ENCODE measurements around the gene SHCBP1L. TPM values are rescaled to one million over a fixed set of nuclear protein-coding genes. Genes with fewer than 3 reads are reported as not detected.

The SHCBP1L gene
- total and polyA plus RNA-seq, 7 donors, result not detected

DNA sequence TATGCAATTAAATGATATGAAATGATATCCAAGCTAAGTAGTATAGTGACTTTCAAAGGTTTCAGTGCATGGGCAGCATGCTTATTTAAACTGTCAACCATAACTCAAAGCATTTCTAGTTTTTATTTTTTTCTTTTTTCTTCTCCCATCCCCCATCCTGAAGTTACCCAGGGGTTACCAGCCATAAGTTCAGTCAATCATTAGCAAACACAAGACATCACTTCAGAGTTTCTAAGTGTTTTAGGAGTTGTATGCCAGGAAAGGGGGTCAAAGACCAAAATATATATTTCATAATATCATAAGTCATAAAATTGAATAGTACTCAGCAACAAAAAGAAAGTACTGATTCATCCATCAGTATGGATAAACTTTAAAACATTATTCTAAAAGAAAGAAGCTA lies 85.1 kb downstream of the SHCBP1L start:
- H3K27ac ChIP-seq, result no peak overlapping the region
- H3K4me3 ChIP-seq, result no peak overlapping the region
- no peaks in the 10 kb centered on the region for H3K9me3 ChIP-seq
- intact Hi-C loops (cut with DNase I), result no loop called here
- H3K4me1 ChIP-seq, result no peaks in the 10 kb centered on the region
- H3K36me3 ChIP-seq, result peaks cover 25 to 100% (median 60%) of the 10 kb centered on the region in 4 donors
- no peaks in the 10 kb centered on the region for H3K27me3 ChIP-seq
- no peak for DNase-seq
- TF ChIP-seq, protein P1, sequence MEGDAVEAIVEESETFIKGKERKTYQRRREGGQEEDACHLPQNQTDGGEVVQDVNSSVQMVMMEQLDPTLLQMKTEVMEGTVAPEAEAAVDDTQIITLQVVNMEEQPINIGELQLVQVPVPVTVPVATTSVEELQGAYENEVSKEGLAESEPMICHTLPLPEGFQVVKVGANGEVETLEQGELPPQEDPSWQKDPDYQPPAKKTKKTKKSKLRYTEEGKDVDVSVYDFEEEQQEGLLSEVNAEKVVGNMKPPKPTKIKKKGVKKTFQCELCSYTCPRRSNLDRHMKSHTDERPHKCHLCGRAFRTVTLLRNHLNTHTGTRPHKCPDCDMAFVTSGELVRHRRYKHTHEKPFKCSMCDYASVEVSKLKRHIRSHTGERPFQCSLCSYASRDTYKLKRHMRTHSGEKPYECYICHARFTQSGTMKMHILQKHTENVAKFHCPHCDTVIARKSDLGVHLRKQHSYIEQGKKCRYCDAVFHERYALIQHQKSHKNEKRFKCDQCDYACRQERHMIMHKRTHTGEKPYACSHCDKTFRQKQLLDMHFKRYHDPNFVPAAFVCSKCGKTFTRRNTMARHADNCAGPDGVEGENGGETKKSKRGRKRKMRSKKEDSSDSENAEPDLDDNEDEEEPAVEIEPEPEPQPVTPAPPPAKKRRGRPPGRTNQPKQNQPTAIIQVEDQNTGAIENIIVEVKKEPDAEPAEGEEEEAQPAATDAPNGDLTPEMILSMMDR (IDR thresholded peaks at IDR 0.05), result no peak
- no peak for TF ChIP-seq POLR2AphosphoS5 (IDR thresholded peaks at IDR 0.05)
- no peak for TF ChIP-seq POLR2A (IDR thresholded peaks at IDR 0.05)
- TF ChIP-seq EP300 (IDR thresholded peaks at IDR 0.05), result no peak

DNA sequence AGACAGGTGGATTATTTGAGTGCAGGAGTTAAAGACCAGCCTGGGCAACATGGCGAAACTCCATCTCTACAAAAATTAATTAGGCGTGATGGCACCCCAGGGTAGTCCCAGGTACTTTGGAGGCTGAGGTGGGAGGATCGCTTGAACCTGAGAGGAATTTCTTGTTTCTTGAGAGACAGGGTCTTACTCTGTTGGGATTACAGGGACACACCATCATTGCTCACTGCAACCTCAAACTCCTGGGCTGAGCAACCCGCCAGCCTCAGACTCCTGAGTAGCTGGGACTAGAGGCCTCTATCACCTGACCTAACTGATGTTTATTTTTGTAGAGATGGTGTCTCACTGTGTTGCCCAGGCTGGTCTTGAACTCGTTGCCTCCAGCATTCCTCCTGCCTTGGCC lies 89.0 kb downstream of the SHCBP1L start:
- 96% methylated on average over 5 of the region's 5 CpGs for WGBS, 2 donors
- TF ChIP-seq EP300 (IDR thresholded peaks at IDR 0.05) (no peak), POLR2A (IDR thresholded peaks at IDR 0.05) (no peak), POLR2AphosphoS5 (IDR thresholded peaks at IDR 0.05) (no peak)
- TF ChIP-seq, protein P1 (IDR thresholded peaks at IDR 0.05), result no peak
- Histone ChIP-seq H3K9me3 (no peaks in the 10 kb centered on the region), H3K36me3 (peaks cover 44 to 100% (median 68%) of the 10 kb centered on the region in 4 donors), H3K27me3 (no peaks in the 10 kb centered on the region), H3K4me3 (no peak overlapping the region), H3K4me1 (no peaks in the 10 kb centered on the region), H3K27ac (no peak overlapping the region)
- DNase-seq, result no peak
- intact Hi-C loops (cut with DNase I), result no loop called here

DNA sequence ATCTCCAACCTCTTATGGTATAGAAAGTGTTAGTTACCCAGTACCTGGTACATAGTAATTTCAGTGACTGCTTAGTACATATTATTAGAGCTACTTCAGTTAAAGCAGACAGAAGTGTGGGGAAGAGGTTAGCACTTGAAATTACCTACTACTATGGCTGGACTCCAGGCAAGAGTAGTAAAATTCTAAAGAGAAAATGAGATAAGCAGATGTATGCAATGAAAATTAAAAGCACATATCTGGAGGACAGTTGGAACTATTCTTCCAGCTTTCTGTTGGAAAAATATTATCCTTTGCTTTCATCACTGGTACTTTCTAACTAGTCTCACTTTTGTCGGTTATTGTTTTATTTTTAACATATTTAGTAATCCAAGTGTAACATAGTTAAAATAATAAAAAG lies 90.1 kb downstream of the SHCBP1L start:
- TF ChIP-seq POLR2AphosphoS5 (IDR thresholded peaks at IDR 0.05) (no peak), EP300 (IDR thresholded peaks at IDR 0.05) (no peak), POLR2A (IDR thresholded peaks at IDR 0.05) (no peak)
- TF ChIP-seq, protein P1 (IDR thresholded peaks at IDR 0.05), result no peak
- Histone ChIP-seq H3K4me1 (no peaks in the 10 kb centered on the region), H3K4me3 (no peak overlapping the region), H3K27me3 (no peaks in the 10 kb centered on the region), H3K36me3 (peaks cover 53 to 100% (median 70%) of the 10 kb centered on the region in 4 donors), H3K27ac (no peak overlapping the region), H3K9me3 (no peaks in the 10 kb centered on the region)
- intact Hi-C loops (cut with DNase I), result no loop called here
- WGBS, 2 donors, result 96 to 98% methylated on average over 1 of the region's 1 CpG
- no peak for DNase-seq

DNA sequence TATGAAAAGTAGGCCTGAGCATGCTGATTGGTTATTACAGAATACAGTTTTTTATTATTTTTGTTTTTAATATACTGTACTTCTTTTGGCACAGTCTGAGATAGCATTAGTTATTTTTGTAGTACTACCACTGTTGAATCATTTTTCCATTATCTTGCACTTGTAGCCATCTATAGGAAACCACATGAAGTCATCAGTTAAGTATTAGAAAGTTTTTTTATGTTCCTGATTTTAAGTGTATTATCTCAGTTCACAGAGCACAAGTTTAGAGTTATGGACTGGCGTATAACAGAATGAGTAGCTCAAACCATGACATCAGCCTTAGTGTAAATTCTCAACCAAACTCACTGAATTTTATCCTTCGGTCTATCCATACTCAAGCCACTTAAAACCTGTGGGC lies 91.0 kb downstream of the SHCBP1L start:
- no peaks in the 10 kb centered on the region for H3K27me3 ChIP-seq
- TF ChIP-seq POLR2A (IDR thresholded peaks at IDR 0.05) (no peak), POLR2AphosphoS5 (IDR thresholded peaks at IDR 0.05) (no peak), EP300 (IDR thresholded peaks at IDR 0.05) (no peak)
- TF ChIP-seq, protein P1 (IDR thresholded peaks at IDR 0.05), result no peak
- no peaks in the 10 kb centered on the region for H3K9me3 ChIP-seq
- H3K36me3 ChIP-seq, result peaks cover 48 to 100% (median 69%) of the 10 kb centered on the region in 4 donors
- intact Hi-C loops (cut with DNase I), result no loop called here
- H3K4me1 ChIP-seq, result no peaks in the 10 kb centered on the region
- no peak overlapping the region for H3K4me3 ChIP-seq
- no peak overlapping the region for H3K27ac ChIP-seq
- 95 to 97% methylated on average over 2 of the region's 2 CpGs for WGBS, 2 donors
- no peak for DNase-seq

DNA sequence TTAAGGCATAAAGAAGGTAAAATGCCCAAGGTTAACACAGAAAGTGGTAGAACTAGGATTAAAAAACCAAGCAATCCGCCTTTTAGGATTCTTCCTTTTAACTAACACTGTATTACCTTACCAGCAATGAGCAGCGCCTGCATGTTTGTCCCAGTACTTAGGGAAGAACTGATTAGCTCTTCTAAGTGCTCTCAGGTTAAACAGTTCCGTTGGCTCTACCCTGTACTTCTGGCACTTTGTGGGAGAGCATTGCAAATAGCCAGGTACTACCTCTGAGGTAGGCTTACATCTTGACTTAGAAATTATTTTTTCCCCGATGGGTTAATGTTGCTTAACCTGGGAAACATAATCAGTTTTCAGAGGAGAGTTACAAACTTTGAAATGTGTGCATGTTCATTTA lies 92.3 kb downstream of the SHCBP1L start:
- DNase-seq, result no peak
- peaks cover 0 to 10% (median 6%) of the 10 kb centered on the region in 4 donors for H3K4me1 ChIP-seq
- intact Hi-C loops (cut with DNase I), result no loop called here
- no peaks in the 10 kb centered on the region for H3K27me3 ChIP-seq
- no peak overlapping the region for H3K27ac ChIP-seq
- TF ChIP-seq POLR2AphosphoS5 (IDR thresholded peaks at IDR 0.05), result no peak
- TF ChIP-seq EP300 (IDR thresholded peaks at IDR 0.05), result no peak
- TF ChIP-seq POLR2A (IDR thresholded peaks at IDR 0.05), result no peak
- TF ChIP-seq, protein P1 (IDR thresholded peaks at IDR 0.05), result no peak
- peaks cover 53 to 100% (median 76%) of the 10 kb centered on the region in 4 donors for H3K36me3 ChIP-seq
- WGBS, 2 donors, result 93 to 94% methylated on average over 4 of the region's 4 CpGs
- no peak overlapping the region for H3K4me3 ChIP-seq
- no peaks in the 10 kb centered on the region for H3K9me3 ChIP-seq

All from sigmoid colon (tissue), 7 donors.